MM.1S (cell line): Measurements from ENCODE around the gene FAS.
"Not testable (repeated sequence)": the region's sequence is repeated elsewhere in the genome, so short reads cannot be mapped to it uniquely, and the experiment has no call there.

Experiments
- DNase-seq: peaks from one replicate; pipeline ENCODE4 v3.0.0-alpha.2; 2015
- H2AFZ ChIP-seq: fragments of 300-600 bp; sonication (generic); 2 replicates; pipeline ENCODE4 v1.6.0; 2016; ENCODE audit warnings: antibody characterized with exemption, low read length
- H3F3A ChIP-seq: fragments of 300-600 bp; sonication (generic); 2 replicates; pipeline ENCODE4 v1.6.1; 2016; ENCODE audit warnings: mild to moderate bottlenecking, antibody characterized with exemption, low read length, moderate library complexity, mixed read lengths; ENCODE audit not compliant: insufficient read depth
- H3K27ac ChIP-seq: fragments of 300-600 bp; sonication (generic); 2 replicates; pipeline ENCODE4 v1.5.1; 2016; ENCODE audit warnings: mild to moderate bottlenecking, low read length
- H3K27me3 ChIP-seq: fragments of 300-600 bp; sonication (generic); replicated peaks from 2 replicates; pipeline ENCODE4 v1.6.0; 2016; ENCODE audit warnings: low read length; ENCODE audit not compliant: insufficient read depth
- H3K36me3 ChIP-seq: fragments of 300-600 bp; sonication (generic); replicated peaks from 2 replicates; pipeline ENCODE4 v1.6.1; 2016; ENCODE audit warnings: mild to moderate bottlenecking, low read length, mixed read lengths; ENCODE audit not compliant: insufficient read depth
- H3K4me1 ChIP-seq: fragments of 300-600 bp; sonication (generic); 2 replicates; pipeline ENCODE4 v1.6.1; 2016; ENCODE audit warnings: low read length, mixed read lengths
- H3K4me2 ChIP-seq: fragments of 300-600 bp; sonication (generic); 2 replicates; pipeline ENCODE4 v1.6.0; 2016; ENCODE audit warnings: low read depth, low read length
- H3K4me3 ChIP-seq: fragments of 300-600 bp; sonication (generic); 2 replicates; pipeline ENCODE4 v1.5.1; 2016; ENCODE audit warnings: low read length, mixed read lengths
- H3K79me2 ChIP-seq: fragments of 300-600 bp; sonication (generic); 2 replicates; pipeline ENCODE4 v1.6.1; 2016; ENCODE audit warnings: mixed run types, low read length, mixed read lengths
- H3K9ac ChIP-seq: fragments of 300-600 bp; sonication (generic); 2 replicates; pipeline ENCODE4 v1.6.1; 2016; ENCODE audit warnings: low read length, mixed read lengths
- H3K9me2 ChIP-seq: fragments of 300-600 bp; sonication (generic); replicated peaks from 2 replicates; pipeline ENCODE4 v1.6.1; 2016; ENCODE audit warnings: mild to moderate bottlenecking, low read length, mixed read lengths; ENCODE audit not compliant: insufficient read depth
- H3K9me3 ChIP-seq: fragments of 300-600 bp; sonication (generic); replicated peaks from 2 replicates; pipeline ENCODE4 v1.6.1; 2016; ENCODE audit warnings: mild to moderate bottlenecking, low read length, mixed read lengths; ENCODE audit not compliant: insufficient read depth
- H4K20me1 ChIP-seq: fragments of 300-600 bp; sonication (generic); 2 replicates; pipeline ENCODE4 v1.6.1; 2016; ENCODE audit warnings: mild to moderate bottlenecking, low read length, moderate library complexity, mixed read lengths; ENCODE audit not compliant: insufficient read depth
- EZH2 ChIP-seq: fragments of 300-600 bp; sonication (generic); optimal IDR thresholded peaks from 2 replicates; pipeline ENCODE3; 2017; ENCODE audit warnings: low read depth, mild to moderate bottlenecking, antibody characterized with exemption, low read length, mixed read lengths
- EZH2phosphoT487 ChIP-seq: fragments of 300-600 bp; sonication (generic); IDR thresholded peaks from 2 replicates; pipeline ENCODE4 v1.6.1; 2018; ENCODE audit warnings: antibody characterized with exemption, low read length
- TF ChIP-seq, protein P1 (sequence below): fragments of 300-600 bp; sonication (generic); IDR thresholded peaks from 2 replicates; pipeline ENCODE4 v1.5.1; 2016; ENCODE audit warnings: antibody characterized with exemption, low read length, mixed read lengths

The FAS gene

GRCh38 chr10:89019569-89020327, 29.1 kb downstream of the FAS start:
- no peaks in the 10 kb centered on the region for H3K79me2 ChIP-seq
- H3K4me3 ChIP-seq = no peak overlapping the region
- no peaks in the 10 kb centered on the region for H3K36me3 ChIP-seq
- H3K4me2 ChIP-seq = no peak overlapping the region
- no peak for DNase-seq
- no peaks in the 10 kb centered on the region for H3K9me2 ChIP-seq
- H3K27me3 ChIP-seq = no peaks in the 10 kb centered on the region
- no peak overlapping the region for H2AFZ ChIP-seq
- no peaks in the 10 kb centered on the region for H4K20me1 ChIP-seq
- H3K27ac ChIP-seq = no peak overlapping the region
- no peaks in the 10 kb centered on the region for H3F3A ChIP-seq
- TF ChIP-seq, protein P1, sequence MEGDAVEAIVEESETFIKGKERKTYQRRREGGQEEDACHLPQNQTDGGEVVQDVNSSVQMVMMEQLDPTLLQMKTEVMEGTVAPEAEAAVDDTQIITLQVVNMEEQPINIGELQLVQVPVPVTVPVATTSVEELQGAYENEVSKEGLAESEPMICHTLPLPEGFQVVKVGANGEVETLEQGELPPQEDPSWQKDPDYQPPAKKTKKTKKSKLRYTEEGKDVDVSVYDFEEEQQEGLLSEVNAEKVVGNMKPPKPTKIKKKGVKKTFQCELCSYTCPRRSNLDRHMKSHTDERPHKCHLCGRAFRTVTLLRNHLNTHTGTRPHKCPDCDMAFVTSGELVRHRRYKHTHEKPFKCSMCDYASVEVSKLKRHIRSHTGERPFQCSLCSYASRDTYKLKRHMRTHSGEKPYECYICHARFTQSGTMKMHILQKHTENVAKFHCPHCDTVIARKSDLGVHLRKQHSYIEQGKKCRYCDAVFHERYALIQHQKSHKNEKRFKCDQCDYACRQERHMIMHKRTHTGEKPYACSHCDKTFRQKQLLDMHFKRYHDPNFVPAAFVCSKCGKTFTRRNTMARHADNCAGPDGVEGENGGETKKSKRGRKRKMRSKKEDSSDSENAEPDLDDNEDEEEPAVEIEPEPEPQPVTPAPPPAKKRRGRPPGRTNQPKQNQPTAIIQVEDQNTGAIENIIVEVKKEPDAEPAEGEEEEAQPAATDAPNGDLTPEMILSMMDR = no peak
- TF ChIP-seq EZH2 (no peak), EZH2phosphoT487 (no peak)
- no peaks in the 10 kb centered on the region for H3K4me1 ChIP-seq
- no peaks in the 10 kb centered on the region for H3K9me3 ChIP-seq
- H3K9ac ChIP-seq = no peak overlapping the region

DNA sequence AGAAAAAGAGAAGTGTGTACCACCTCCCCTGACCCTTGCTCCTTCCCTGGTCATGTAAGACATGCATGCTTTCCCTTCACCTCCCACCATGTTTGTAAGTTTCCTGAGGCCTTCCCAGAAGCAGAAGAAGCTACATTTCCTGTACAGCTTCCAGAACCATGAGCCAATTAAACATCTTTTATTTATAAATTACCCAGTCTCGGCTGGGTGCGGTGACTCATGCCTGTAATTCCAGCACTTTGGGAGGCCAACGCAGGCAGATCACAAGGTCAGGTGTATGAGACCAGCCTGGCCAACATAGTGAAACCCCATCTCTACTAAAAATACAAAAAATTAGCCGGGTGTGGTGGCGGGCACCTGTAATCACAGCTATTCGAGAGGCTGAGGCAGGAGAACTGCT, 30.9 kb downstream of the FAS start:
- H3F3A ChIP-seq, H3K27ac ChIP-seq, H3K9me3 ChIP-seq, H3K36me3 ChIP-seq, H3K79me2 ChIP-seq, DNase-seq, H3K9ac ChIP-seq, H3K4me3 ChIP-seq, H3K4me1 ChIP-seq, H3K4me2 ChIP-seq, H4K20me1 ChIP-seq, H2AFZ ChIP-seq, H3K9me2 ChIP-seq, H3K27me3 ChIP-seq: not testable (repeated sequence)

- TF ChIP-seq EZH2 (no peak), EZH2phosphoT487 (no peak)
- TF ChIP-seq, protein P1 = no peak
- no peak overlapping the region for H2AFZ ChIP-seq
- no peaks in the 10 kb centered on the region for H3K4me1 ChIP-seq
- H3K9ac ChIP-seq = no peak overlapping the region
- no peaks in the 10 kb centered on the region for H4K20me1 ChIP-seq
- DNase-seq = no peak
- no peak overlapping the region for H3K27ac ChIP-seq
- no peak overlapping the region for H3K4me3 ChIP-seq
- H3K4me2 ChIP-seq = no peak overlapping the region
- H3K27me3 ChIP-seq = no peaks in the 10 kb centered on the region
- no peaks in the 10 kb centered on the region for H3K36me3 ChIP-seq
- no peaks in the 10 kb centered on the region for H3K79me2 ChIP-seq
- no peaks in the 10 kb centered on the region for H3K9me3 ChIP-seq
- H3F3A ChIP-seq = no peaks in the 10 kb centered on the region
- no peaks in the 10 kb centered on the region for H3K9me2 ChIP-seq
Observed at GRCh38 chr10:89022734-89023133, 32.1 kb downstream of the FAS start.

DNA sequence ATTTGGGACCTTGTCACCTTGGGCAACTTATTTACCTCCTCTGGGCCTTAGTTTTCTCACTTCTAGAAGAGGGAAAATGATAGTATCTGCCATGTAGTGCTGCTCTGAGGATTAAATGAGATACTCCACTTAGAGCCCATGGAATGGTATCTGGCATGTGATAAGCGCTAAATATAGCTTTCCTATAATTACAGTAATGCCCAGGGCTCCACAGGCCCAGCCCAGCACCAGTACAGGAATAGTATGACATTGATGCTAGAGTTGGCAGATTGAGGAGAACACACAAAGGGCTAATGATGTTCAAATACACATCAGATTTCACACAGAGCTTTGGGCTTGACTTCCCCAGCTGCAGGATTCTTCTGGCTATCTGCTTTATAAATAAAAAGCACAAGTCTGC, 34.9 kb downstream of the FAS start:
- Histone ChIP-seq H3K4me1 (no peaks in the 10 kb centered on the region), H3K4me3 (no peak overlapping the region), H3K79me2 (no peaks in the 10 kb centered on the region), H3K9me3 (no peaks in the 10 kb centered on the region), H4K20me1 (no peaks in the 10 kb centered on the region), H3K27me3 (no peaks in the 10 kb centered on the region), H3K27ac (no peak overlapping the region), H3K36me3 (no peaks in the 10 kb centered on the region), H3F3A (no peaks in the 10 kb centered on the region), H2AFZ (no peak overlapping the region), H3K9ac (no peak overlapping the region), H3K4me2 (no peak overlapping the region), H3K9me2 (no peaks in the 10 kb centered on the region)
- TF ChIP-seq, protein P1 = no peak
- TF ChIP-seq EZH2 (no peak), EZH2phosphoT487 (no peak)
- no peak for DNase-seq
